Measurements from ENCODE around the gene EPHA3.
"Not testable (repeated sequence)": the region's sequence is repeated elsewhere in the genome, so short reads cannot be mapped to it uniquely, and the experiment has no call there.

The EPHA3 gene

DNA sequence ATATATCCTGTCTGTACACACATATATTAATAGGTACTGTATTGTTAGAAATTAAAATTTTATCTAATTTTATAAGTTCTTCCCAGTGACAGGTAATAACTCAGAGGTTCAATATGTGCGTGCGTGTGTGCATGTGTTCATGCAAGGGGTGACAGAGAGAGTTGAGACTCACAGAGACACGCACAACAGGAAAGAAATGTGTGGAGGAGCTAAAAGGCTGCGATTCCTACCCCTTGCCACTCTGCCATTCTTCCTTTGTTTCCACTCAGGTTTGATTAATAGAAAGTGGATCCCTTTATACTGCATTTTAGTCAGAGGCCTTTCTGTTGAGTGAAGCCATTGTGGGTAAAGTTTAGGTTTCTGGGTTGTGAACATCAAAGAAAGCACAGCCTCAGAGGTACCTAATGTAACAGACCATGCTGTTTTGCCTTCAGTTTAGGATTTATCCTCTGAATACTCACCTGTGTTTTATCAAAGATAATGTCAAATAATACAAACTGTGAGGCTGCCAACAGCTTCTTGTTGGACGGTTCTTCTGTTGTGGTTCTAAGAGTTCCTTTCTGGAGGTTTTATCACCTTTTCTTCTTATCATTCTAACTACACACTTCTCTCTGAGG is 182.3 kb downstream of the EPHA3 start:
- DNase-seq: no peak

- DNase-seq: no peak
Observed at GRCh38 chr3:89297199-89297598, 189.8 kb downstream of the EPHA3 start.

DNA sequence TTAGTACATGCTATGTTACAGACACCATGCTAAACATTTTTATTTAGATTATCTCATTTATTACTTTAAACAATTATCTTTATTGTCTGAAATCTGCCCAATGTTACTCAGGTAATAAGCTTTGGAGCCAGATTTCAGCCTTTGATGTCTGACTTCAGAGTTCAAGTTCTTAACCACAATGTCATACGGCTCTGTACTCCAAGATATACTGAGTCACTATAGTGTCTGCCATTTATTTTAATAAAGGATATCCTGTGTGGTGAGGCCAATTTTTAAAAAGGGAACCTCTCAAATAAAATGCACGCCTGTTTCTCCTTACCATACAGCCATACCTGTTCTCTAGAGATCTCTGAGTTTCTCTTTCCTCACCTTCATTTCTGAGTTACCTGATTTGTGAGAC is 193.1 kb downstream of the EPHA3 start:
- no peak for DNase-seq

- DNase-seq: no peak
Observed at GRCh38 chr3:89300981-89301380, 193.6 kb downstream of the EPHA3 start.

DNA sequence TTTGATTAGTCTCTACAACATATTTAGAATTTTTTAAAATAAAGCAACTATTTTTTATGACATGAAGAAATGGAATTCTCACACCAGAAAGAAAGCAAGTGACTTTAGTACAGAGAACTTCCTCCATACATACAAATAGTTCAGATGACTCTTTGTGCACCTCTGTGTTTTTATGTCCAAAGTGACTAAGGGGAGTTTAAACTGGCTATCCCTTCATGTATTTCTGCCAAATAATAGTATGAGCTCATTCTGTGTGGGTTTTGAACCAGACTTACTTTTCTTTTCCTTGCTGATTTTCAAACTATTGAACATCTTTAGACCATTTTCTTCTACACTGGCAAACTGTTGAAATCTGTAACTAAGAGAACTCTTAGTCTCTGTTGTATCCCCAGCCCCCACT is 196.3 kb downstream of the EPHA3 start:
- DNase-seq: no peak

DNA sequence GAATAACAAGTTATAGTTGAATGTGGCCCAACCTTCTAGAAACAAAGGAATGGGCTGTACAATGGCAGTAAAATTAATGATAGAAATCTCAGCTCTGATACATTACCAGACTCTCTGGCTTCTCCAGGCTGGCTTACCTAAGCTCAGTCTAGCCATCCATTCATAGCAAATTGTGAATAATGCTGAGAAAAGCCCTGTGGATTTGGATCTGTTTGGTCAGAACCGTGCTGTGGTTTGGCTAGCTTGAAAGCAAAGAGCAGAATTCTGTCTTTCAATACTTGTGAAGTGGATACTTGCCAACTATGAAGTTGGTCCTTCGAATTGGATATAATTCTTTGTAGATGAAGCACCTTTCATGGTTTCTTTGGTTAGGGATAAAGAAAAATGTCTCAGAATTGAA is 199.1 kb downstream of the EPHA3 start:
- DNase-seq: no peak

DNA sequence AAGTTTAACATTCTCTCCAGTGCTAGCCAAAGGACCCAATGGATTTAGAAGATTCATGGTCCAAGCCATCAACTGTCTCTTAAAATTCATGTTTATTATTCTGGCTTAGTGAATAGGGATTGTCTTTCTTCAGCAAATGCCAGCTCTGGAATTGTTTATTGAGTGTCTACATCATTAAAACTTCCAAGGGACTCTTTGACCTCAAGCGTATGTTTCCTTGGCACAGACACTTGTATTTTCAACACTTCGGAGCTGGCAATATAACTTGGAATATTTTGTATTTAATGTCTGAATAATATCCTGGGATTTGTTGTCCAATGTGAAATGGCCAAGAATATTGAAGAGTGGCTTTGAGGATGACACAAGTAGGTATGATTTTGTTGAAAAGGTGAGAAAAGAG is 204.2 kb downstream of the EPHA3 start:
- no peak for DNase-seq

DNA sequence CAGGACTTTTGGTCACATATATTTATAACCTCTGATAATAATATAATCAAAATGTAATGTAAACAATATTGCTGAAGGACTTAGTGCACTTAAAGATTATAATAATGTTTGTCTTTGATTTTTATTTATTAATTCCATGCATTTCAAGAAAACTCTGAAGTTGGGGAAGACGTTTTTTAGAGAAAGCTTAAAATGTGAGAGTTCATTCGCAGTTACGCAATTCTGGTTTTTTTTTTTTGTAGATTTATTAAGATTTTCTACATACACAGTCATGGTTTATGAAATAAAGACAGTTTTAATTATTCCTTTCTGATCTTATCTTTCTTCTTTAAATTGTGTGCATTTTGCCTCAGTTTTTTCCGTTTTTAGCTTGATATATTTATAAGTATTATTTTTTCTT is 204.7 kb downstream of the EPHA3 start:
- DNase-seq: no peak

GRCh38 chr3:89314454-89315098 is 207.2 kb downstream of the EPHA3 start:
- DNase-seq: peak; percentile 35

DNA sequence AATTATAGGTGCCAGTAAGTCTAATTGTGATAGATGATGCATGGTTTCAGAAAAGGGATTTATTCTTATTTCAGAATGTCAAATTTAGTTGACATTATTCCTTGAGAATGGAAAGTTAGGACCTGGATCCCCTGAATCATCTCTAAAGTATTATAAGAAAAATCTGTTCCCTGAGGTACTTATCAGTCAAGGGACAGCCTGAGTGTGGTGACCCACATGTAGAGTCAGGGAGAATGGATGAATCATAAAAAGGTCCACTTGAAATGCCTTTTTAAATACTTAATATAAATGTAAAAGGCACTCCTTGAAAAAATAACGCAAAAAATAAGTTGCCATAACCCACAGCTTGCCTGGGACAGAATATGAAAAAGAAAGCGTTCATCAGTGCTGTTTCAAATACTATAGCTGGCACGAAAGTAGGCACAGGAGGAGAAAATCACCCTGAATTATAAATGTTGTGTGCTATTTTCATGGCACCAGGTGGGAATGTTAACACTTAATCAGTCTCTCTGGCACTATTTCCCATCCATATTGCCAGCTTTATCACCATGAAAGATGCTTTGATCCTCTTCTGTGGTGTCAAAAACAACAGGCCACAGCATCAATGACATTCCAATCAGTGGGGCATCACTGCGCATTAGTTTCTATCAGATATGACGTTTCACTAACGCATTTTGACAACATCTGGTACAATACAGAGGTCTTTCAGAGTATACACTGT is 208.5 kb downstream of the EPHA3 start:
- DNase-seq: no peak

DNA sequence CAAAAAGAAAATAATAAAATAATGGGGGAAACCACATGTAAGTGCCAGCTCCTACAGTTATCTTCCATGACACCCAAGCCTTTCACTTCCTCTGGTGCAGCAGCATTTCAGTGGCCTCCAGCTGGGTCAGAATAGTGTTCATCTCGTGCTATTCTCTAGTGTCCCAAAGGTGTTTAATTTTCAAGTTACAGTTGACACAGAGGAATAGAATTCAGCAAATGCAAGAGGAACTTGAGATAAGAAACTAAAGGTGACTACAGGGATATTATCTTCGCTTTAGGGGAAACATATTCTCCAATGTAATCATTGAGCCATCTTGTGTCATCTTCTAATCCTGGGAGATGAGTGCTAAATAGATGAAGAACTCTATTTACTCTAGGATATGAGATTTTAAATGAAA is 212.8 kb downstream of the EPHA3 start:
- DNase-seq: no peak

DNA sequence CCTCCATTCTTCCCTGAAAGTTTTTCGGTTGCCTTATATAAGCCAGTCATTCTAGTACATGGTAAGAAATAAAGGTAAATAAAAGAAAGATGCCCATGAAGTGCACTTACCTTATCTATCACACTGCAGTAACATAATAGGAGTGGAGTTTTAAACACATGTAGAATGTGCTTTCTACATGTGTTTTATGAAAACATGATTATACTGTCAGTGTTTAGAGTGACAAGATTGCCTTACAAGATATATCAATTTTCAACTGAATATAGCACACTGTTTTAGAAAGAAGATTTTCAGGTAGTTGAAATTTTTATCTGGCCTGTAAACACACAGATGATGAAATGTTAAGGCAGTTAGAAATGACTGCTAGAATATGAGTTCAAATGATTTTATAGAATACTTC is 219.6 kb downstream of the EPHA3 start:
- DNase-seq: no peak

GRCh38 chr3:89332386-89332785 is 225.0 kb downstream of the EPHA3 start:
- no peak for DNase-seq

- peak; percentile 7 for DNase-seq
Observed at GRCh38 chr3:89332793-89333192, 225.4 kb downstream of the EPHA3 start.

DNA sequence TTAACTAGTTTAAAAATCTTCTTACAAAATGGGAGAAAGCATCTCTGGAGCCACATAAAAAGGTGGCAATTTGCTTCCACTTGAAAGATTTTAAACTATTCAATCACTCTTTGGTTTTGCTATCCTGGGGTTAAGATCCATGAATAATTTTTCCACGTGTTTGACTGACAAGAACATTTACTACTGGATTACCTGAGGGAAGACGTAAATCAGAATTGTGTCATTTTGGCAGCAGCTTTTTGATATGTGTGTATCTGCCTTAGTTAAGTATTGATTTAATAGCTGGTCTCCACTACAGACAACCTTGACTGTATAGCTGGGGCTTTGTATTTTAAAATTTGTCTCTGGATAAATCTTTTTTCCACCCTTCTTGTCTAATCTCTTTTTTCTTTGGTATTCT is 228.3 kb downstream of the EPHA3 start:
- no peak for DNase-seq

GRCh38 chr3:89340408-89340807 is 233.0 kb downstream of the EPHA3 start:
- no peak for DNase-seq

GRCh38 chr3:89344076-89344475 is 236.7 kb downstream of the EPHA3 start:
- DNase-seq: no peak

- DNase-seq: not testable (repeated sequence)
Observed at GRCh38 chr3:89350935-89351334, 243.5 kb downstream of the EPHA3 start.

- no peak for DNase-seq
Observed at GRCh38 chr3:89353465-89353864, 246.0 kb downstream of the EPHA3 start.

- no peak for DNase-seq
Observed at GRCh38 chr3:89358281-89358680, 250.9 kb downstream of the EPHA3 start.

DNA sequence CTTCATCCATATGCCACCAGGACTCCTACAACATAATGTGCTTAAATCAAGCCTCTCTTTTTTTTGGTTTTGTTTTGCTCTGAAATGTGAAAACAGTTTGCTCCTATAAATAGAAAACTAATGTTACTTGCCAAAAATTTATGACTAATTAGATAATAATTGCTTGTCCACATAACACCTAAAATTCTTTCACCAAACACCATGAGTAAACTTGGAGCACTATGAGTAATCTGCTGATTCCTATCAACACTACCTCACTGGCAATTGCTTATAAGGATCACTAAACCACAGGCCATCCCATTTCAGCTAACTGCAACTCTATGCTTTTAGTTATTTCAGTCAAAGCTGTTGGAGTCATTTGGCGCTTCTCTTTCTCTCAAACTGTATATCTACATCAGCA is 252.7 kb downstream of the EPHA3 start:
- no peak for DNase-seq

DNA sequence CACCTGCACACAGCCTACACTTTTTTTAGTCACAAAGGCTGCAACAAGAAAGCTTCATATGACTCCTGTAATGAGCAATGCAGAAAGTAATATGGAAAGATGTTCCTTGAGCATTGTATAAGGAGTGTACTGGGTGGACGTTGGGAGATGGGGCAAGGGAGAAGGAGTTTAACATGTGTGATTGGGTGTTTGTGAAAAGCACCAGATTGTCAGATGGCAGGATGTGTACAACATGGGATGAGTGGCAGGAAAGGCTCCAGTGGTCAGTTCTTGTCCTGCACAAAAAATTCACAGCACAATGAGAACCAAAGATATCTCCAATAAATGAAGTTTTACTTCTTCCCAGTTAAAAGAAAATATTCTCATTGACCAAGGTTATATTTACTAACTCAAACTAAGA is 255.1 kb downstream of the EPHA3 start:
- DNase-seq: no peak

DNA sequence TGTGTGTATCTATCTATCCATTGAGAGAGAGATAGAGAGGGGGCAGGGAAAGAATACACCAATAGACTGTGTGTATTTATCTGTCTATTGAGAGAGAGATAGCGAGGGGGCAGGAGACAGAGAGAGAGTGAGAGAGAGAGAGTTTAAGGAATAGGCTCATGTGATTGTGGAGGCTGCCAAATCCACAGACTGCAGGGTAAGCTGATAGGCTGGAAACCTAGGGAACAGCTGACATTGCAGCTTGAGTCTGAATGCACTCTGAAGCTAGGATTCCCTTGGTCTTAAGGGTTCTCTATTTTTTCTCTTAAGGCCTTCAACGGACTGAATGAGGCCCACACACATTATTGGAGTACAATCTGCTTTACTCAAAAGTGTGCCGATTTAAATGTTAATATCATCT is 255.8 kb downstream of the EPHA3 start:
- DNase-seq: no peak

DNA sequence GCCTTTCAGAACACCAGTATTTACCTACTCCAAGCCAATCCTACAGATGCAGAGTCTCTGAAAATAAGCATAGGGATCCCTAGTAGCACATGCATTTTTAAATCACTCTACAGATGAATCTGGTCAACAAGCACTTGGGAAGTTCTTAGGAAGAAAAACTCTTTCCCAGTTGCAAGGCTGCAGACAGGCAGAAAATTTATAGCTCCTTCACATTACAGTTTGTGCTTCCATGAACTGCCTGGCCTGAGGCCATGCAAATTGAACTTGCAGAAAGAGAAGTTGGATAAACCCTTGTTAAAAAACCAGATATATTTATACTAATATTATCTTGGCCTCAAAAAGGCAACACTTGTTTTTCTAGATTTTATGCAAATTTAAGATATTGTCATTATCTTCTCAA is 256.9 kb downstream of the EPHA3 start:
- no peak for DNase-seq

- no peak for DNase-seq
Observed at GRCh38 chr3:89367166-89367565, 259.7 kb downstream of the EPHA3 start.
